DOHH2 (cell line): Measurements from ENCODE around the gene RBMS3.

Experiments
- H3F3A ChIP-seq: fragments of 200-600 bp; sonication (generic), shearing (Covaris generic); 2 replicates; pipeline ENCODE4 v1.6.0; 2016; ENCODE audit warnings: antibody characterized with exemption, mild to moderate bottlenecking; ENCODE audit not compliant: control insufficient read depth, insufficient read depth
- H3K27ac ChIP-seq: fragments of 200-600 bp; sonication (generic); 2 replicates; pipeline ENCODE4 v1.5.1; 2014; ENCODE audit warnings: low read depth, mild to moderate bottlenecking, low read length, moderate library complexity
- H3K27me3 ChIP-seq: fragments of 200-600 bp; sonication (generic); 2 replicates; pipeline ENCODE4 v1.6.1; 2014; ENCODE audit warnings: mild to moderate bottlenecking, low read length, mixed read lengths; ENCODE audit not compliant: control insufficient read depth
- H3K36me3 ChIP-seq: fragments of 200-600 bp; sonication (generic); 2 replicates; pipeline ENCODE4 v1.6.1; 2014; ENCODE audit warnings: mild to moderate bottlenecking, low read length, moderate library complexity, mixed read lengths; ENCODE audit not compliant: control insufficient read depth
- H3K4me1 ChIP-seq: fragments of 200-600 bp; sonication (generic); 2 replicates; pipeline ENCODE4 v1.6.1; 2014; ENCODE audit warnings: mild to moderate bottlenecking, low read length, mixed read lengths; ENCODE audit not compliant: control insufficient read depth
- H3K4me2 ChIP-seq: fragments of 200-600 bp; sonication (generic); 2 replicates; pipeline ENCODE4 v1.6.0; 2014; ENCODE audit warnings: mild to moderate bottlenecking, low read length, moderate library complexity
- H3K4me3 ChIP-seq: fragments of 200-600 bp; sonication (generic); 2 replicates; pipeline ENCODE4 v1.5.1; 2014; ENCODE audit warnings: mild to moderate bottlenecking, low read length, mixed read lengths
- H3K79me2 ChIP-seq: fragments of 200-600 bp; sonication (generic); 2 replicates; pipeline ENCODE4 v1.6.1; 2014; ENCODE audit warnings: mild to moderate bottlenecking, low read length, mixed read lengths; ENCODE audit not compliant: control insufficient read depth
- H3K9me2 ChIP-seq: fragments of 200-600 bp; sonication (generic); replicated peaks from 2 replicates; pipeline ENCODE4 v1.6.1; 2014; ENCODE audit warnings: mild to moderate bottlenecking, low read length, mixed read lengths; ENCODE audit not compliant: control insufficient read depth
- H3K9me3 ChIP-seq: fragments of 200-600 bp; sonication (generic); 2 replicates; pipeline ENCODE4 v1.6.1; 2014; ENCODE audit warnings: antibody characterized with exemption, low read length, mixed read lengths; ENCODE audit not compliant: control insufficient read depth, insufficient read depth
- H4K20me1 ChIP-seq: fragments of 200-600 bp; sonication (generic); 2 replicates; pipeline ENCODE4 v1.6.0; 2014; ENCODE audit warnings: low read depth, mild to moderate bottlenecking, antibody characterized with exemption, low read length, moderate library complexity; ENCODE audit not compliant: control insufficient read depth, insufficient read depth
- CTCF ChIP-seq: fragments of 200-600 bp; sonication (generic); IDR thresholded peaks from one replicate; pipeline ENCODE4 v1.5.1; 2014; ENCODE audit warnings: antibody characterized with exemption, mild to moderate bottlenecking, low read depth, low read length; ENCODE audit not compliant: poor library complexity, severe bottlenecking
- EZH2phosphoT487 ChIP-seq: fragments of 200-600 bp; sonication (generic); IDR thresholded peaks from 2 replicates; pipeline ENCODE4 v1.6.1; 2017; ENCODE audit warnings: borderline replicate concordance, mild to moderate bottlenecking, antibody characterized with exemption, low read length, moderate library complexity, mixed read lengths

Gene RBMS3

GRCh38 chr3:29281094-29281343 lies 148 bp downstream of the RBMS3 start:
- no peaks in the 10 kb centered on the region for H3K9me3 ChIP-seq
- H3K27me3 ChIP-seq, result no peaks in the 10 kb centered on the region
- no peaks in the 10 kb centered on the region for H4K20me1 ChIP-seq
- H3K9me2 ChIP-seq, result no peaks in the 10 kb centered on the region
- H3K79me2 ChIP-seq, result peaks cover 33% of the 10 kb centered on the region
- peaks cover 44% of the 10 kb centered on the region for H3K4me1 ChIP-seq
- H3K4me2 ChIP-seq, result peak overlapping the region; percentile 78
- peak overlapping the region; percentile 77 for H3K4me3 ChIP-seq
- H3F3A ChIP-seq, result 0 out of 2 replicates have a peak, but pooled peaks cover 10% of the 10 kb centered on the region
- H3K27ac ChIP-seq, result peak overlapping the region; percentile 58
- TF ChIP-seq EZH2phosphoT487 (no peak), CTCF (no peak)
- H3K36me3 ChIP-seq, result no peaks in the 10 kb centered on the region

GRCh38 chr3:29281344-29282241 lies 722 bp downstream of the RBMS3 start:
- Histone ChIP-seq H3K9me3 (no peaks in the 10 kb centered on the region), H3K79me2 (peaks cover 33% of the 10 kb centered on the region), H3K27ac (peak overlapping the region; percentile 58), H3K4me1 (peaks cover 49% of the 10 kb centered on the region), H3K9me2 (no peaks in the 10 kb centered on the region), H4K20me1 (no peaks in the 10 kb centered on the region), H3F3A (0 out of 2 replicates have a peak, but pooled peaks cover 10% of the 10 kb centered on the region), H3K4me3 (peak overlapping the region; percentile 77), H3K4me2 (peak overlapping the region; percentile 78), H3K36me3 (no peaks in the 10 kb centered on the region), H3K27me3 (no peaks in the 10 kb centered on the region)
- TF ChIP-seq CTCF (no peak), EZH2phosphoT487 (no peak)

- Histone ChIP-seq H3K9me3 (no peaks in the 10 kb centered on the region), H3K27me3 (no peaks in the 10 kb centered on the region), H3K79me2 (peaks cover 33% of the 10 kb centered on the region), H3K4me1 (peaks cover 52% of the 10 kb centered on the region), H3K4me3 (peak overlapping the region; percentile 77), H3K4me2 (peak overlapping the region; percentile 78), H3F3A (0 out of 2 replicates have a peak, but pooled peaks cover 10% of the 10 kb centered on the region), H3K27ac (peak overlapping the region; percentile 58), H3K36me3 (no peaks in the 10 kb centered on the region), H4K20me1 (no peaks in the 10 kb centered on the region), H3K9me2 (no peaks in the 10 kb centered on the region)
- TF ChIP-seq EZH2phosphoT487 (no peak), CTCF (no peak)
Observed at GRCh38 chr3:29282427-29283230, 1.8 kb downstream of the RBMS3 start.
